ENCODE data around the gene ATP6V0D1.

ATP6V0D1 gene

GRCh38 chr16:67396159-67397035, 84.6 kb downstream of the ATP6V0D1 start:
- in situ Hi-C loops (cut with MboI; ENCODE audit: low pct_unique_long_range_greater_than_20kb, low sequenced_read_pairs, unreplicated experiment), result no loop called here

GRCh38 chr16:67395458-67396158, 85.3 kb downstream of the ATP6V0D1 start:
- no peak for TF ChIP-seq CTCF (IDR thresholded peaks at IDR 0.05; ENCODE audit: extremely low read depth, insufficient read depth, missing control alignments)
- DNase-seq (ENCODE audit: low spot score), result peak; percentile 28
- in situ Hi-C loops (cut with MboI; ENCODE audit: low pct_unique_long_range_greater_than_20kb, low sequenced_read_pairs, unreplicated experiment), result no loop called here

More at GRCh38 chr16:67396159-67397035, 84.6 kb downstream of the ATP6V0D1 start:
- no peak for TF ChIP-seq CTCF (IDR thresholded peaks at IDR 0.05; ENCODE audit: extremely low read depth, insufficient read depth, missing control alignments)
- no peak for DNase-seq (ENCODE audit: low spot score)

DNA sequence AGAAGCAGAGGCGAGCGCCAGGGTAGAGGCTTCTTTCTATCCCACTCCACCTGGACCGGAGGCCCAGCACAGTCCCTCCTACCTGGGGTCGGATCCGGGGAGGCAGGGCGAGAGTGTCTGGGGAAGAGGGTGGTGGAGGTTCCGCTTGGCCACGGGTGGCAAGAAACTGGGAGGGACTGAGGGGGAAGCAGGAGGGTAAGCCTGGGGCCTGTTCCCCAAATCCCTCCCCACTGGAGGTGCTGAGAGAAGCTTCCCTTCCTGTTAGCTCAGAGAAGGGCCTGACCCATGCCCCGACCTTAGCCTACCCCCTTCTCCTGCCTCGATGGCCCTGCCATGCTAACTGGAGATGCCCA, 85.9 kb downstream of the ATP6V0D1 start:
- TF ChIP-seq CTCF (IDR thresholded peaks at IDR 0.05; ENCODE audit: extremely low read depth, insufficient read depth, missing control alignments), result no peak

GRCh38 chr16:67394155-67395104, 86.5 kb downstream of the ATP6V0D1 start:
- in situ Hi-C loops (cut with MboI; ENCODE audit: low pct_unique_long_range_greater_than_20kb, low sequenced_read_pairs, unreplicated experiment), result no loop called here
- peak; percentile 55 for DNase-seq (ENCODE audit: low spot score)
- no peak for TF ChIP-seq CTCF (IDR thresholded peaks at IDR 0.05; ENCODE audit: extremely low read depth, insufficient read depth, missing control alignments)

More for the DNA sequence above, 85.9 kb downstream of the ATP6V0D1 start:
- in situ Hi-C loops (cut with MboI; ENCODE audit: low pct_unique_long_range_greater_than_20kb, low sequenced_read_pairs, unreplicated experiment), result no loop called here
- DNase-seq (ENCODE audit: low spot score), result peak; percentile 34

DNA sequence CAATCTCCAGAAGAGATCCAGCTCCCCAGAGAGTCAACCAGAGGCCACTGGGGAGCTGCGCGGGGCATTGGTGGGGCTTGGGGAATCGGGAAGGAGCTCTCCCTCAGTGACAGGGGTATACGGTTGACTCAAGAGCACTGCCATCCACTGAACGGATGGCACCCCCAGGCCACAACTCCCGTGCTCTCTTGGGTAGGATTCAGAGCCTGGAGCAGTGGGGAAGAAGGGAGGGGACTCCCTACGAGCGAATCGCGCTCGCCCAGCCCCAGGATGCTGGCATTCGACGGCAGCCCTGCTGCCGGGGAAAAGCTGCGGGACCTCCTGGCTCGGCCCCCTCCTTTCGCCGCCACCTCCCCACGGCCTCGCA, 87.2 kb downstream of the ATP6V0D1 start:
- DNase-seq (ENCODE audit: low spot score), result no peak
- no peak for TF ChIP-seq CTCF (IDR thresholded peaks at IDR 0.05; ENCODE audit: extremely low read depth, insufficient read depth, missing control alignments)
- in situ Hi-C loops (cut with MboI; ENCODE audit: low pct_unique_long_range_greater_than_20kb, low sequenced_read_pairs, unreplicated experiment), result no loop called here

All from GM13977 (cell line).